ENCODE data around the gene NEU1.
"Not testable (repeated sequence)": the region's sequence is repeated elsewhere in the genome, so short reads cannot be mapped to it uniquely, and the experiment has no call there.

NEU1 gene

GRCh38 chr6:31874084-31874670 is 11.6 kb upstream of the NEU1 start:
- DNase-seq (ENCODE audit: low read depth in 2 of 2): no peak

GRCh38 chr6:31871046-31871659 is 8.5 kb upstream of the NEU1 start:
- no peak for DNase-seq (ENCODE audit: low read depth in 2 of 2)

GRCh38 chr6:31870385-31870921 is 7.8 kb upstream of the NEU1 start:
- DNase-seq (ENCODE audit: low read depth in 2 of 2): no peak

- DNase-seq (ENCODE audit: low read depth in 2 of 2): no peak
These were observed 6.7 kb upstream of the NEU1 start for GRCh38 chr6:31869343-31869742.

GRCh38 chr6:31868658-31868971 is 6.0 kb upstream of the NEU1 start:
- not testable (repeated sequence) for DNase-seq (ENCODE audit: low read depth in 2 of 2)

GRCh38 chr6:31865205-31866118 is 2.8 kb upstream of the NEU1 start:
- no peak for DNase-seq (ENCODE audit: low read depth in 2 of 2)

GRCh38 chr6:31864818-31865204 is 2.2 kb upstream of the NEU1 start:
- DNase-seq (ENCODE audit: low read depth in 2 of 2): no peak

GRCh38 chr6:31864123-31864562 is 1.5 kb upstream of the NEU1 start:
- not testable (repeated sequence) for DNase-seq (ENCODE audit: low read depth in 2 of 2)

- no peak for DNase-seq (ENCODE audit: low read depth in 2 of 2)
These were observed 690 bp downstream of the NEU1 start for GRCh38 chr6:31861919-31862343.

- DNase-seq (ENCODE audit: low read depth in 2 of 2): no peak
These were observed 1.5 kb downstream of the NEU1 start for GRCh38 chr6:31861150-31861549.

- no peak for DNase-seq (ENCODE audit: low read depth in 2 of 2)
These were observed 2.3 kb downstream of the NEU1 start for GRCh38 chr6:31860349-31860748.

- no peak for DNase-seq (ENCODE audit: low read depth in 2 of 2)
These were observed 2.7 kb downstream of the NEU1 start for GRCh38 chr6:31859923-31860322.

GRCh38 chr6:31858707-31859106 is 3.9 kb downstream of the NEU1 start:
- DNase-seq (ENCODE audit: low read depth in 2 of 2): no peak

- DNase-seq (ENCODE audit: low read depth in 2 of 2): not testable (repeated sequence)
These were observed 4.8 kb downstream of the NEU1 start for GRCh38 chr6:31857774-31858173.

GRCh38 chr6:31851980-31852718 is 10.5 kb downstream of the NEU1 start:
- DNase-seq (ENCODE audit: low read depth in 2 of 2): not testable (repeated sequence)

- DNase-seq (ENCODE audit: low read depth in 2 of 2): no peak
These were observed 11.2 kb downstream of the NEU1 start for GRCh38 chr6:31851485-31851832.

- DNase-seq (ENCODE audit: low read depth in 2 of 2): no peak
These were observed 11.7 kb downstream of the NEU1 start for GRCh38 chr6:31850765-31851484.

GRCh38 chr6:31847276-31847978 is 15.2 kb downstream of the NEU1 start:
- no peak for DNase-seq (ENCODE audit: low read depth in 2 of 2)

GRCh38 chr6:31844507-31844906 is 18.1 kb downstream of the NEU1 start:
- DNase-seq (ENCODE audit: low read depth in 2 of 2): no peak

GRCh38 chr6:31842053-31842452 is 20.6 kb downstream of the NEU1 start:
- no peak for DNase-seq (ENCODE audit: low read depth in 2 of 2)

GRCh38 chr6:31839779-31840126 is 22.9 kb downstream of the NEU1 start:
- not testable (repeated sequence) for DNase-seq (ENCODE audit: low read depth in 2 of 2)
